Activated naive CD8-positive, alpha-beta T cell treated with anti-CD3 and anti-CD28 coated beads for 36 hours (primary cell): ENCODE data around the gene CDY2B. TPM values are rescaled to one million over a fixed set of nuclear protein-coding genes. Genes with fewer than 3 reads are reported as not detected.
"Not testable (repeated sequence)": the region's sequence is repeated elsewhere in the genome, so short reads cannot be mapped to it uniquely, and the experiment has no call there.

Experiments used
- DNase-seq: peaks from one replicate; pipeline ENCODE4 v3.0.0; 2021
- H3K27ac Mint-ChIP-seq: one replicate; pipeline ENCODE4 v1.8.0; 2022; ENCODE audit warnings: mild to moderate bottlenecking, moderate library complexity, mixed read lengths
- H3K27me3 Mint-ChIP-seq: one replicate; pipeline ENCODE4 v1.8.0; 2022; ENCODE audit warnings: mild to moderate bottlenecking, mixed read lengths
- H3K36me3 Mint-ChIP-seq: one replicate; pipeline ENCODE4 v1.8.0; 2021; ENCODE audit warnings: mild to moderate bottlenecking, mixed read lengths
- H3K4me1 Mint-ChIP-seq: one replicate; pipeline ENCODE4 v1.8.0; 2021; ENCODE audit warnings: mixed read lengths
- H3K4me3 Mint-ChIP-seq: one replicate; pipeline ENCODE4 v1.8.0; 2022; ENCODE audit warnings: mild to moderate bottlenecking, moderate library complexity, mixed read lengths
- H3K9me3 Mint-ChIP-seq: one replicate; pipeline ENCODE4 v1.8.0; 2022; ENCODE audit warnings: mixed read lengths
- total RNA-seq, 2 experiments: library from RNA; stranded (reverse); gene quantifications; one replicate each; pipeline ENCODE4 v1.2.3, GENCODE V29; 2021

CDY2B gene
- not detected for total RNA-seq

GRCh38 chrY:17880120-17880519 lies at the start of gene CDY2B:
Gene CDY2B, minus strand, starts transcription at chrY:17880220. Its CDS starts 328 bp downstream, at chrY:17879892.
- H3K27me3 Mint-ChIP-seq, H3K4me3 Mint-ChIP-seq, H3K4me1 Mint-ChIP-seq, H3K27ac Mint-ChIP-seq, DNase-seq, H3K36me3 Mint-ChIP-seq, H3K9me3 Mint-ChIP-seq: not testable (repeated sequence)

- H3K27ac Mint-ChIP-seq, DNase-seq, H3K27me3 Mint-ChIP-seq, H3K9me3 Mint-ChIP-seq, H3K4me1 Mint-ChIP-seq, H3K36me3 Mint-ChIP-seq, H3K4me3 Mint-ChIP-seq: not testable (repeated sequence)
These were observed 28.0 kb upstream of the CDY2B start for GRCh38 chrY:17908009-17908408.

- H3K27me3 Mint-ChIP-seq, H3K4me3 Mint-ChIP-seq, H3K9me3 Mint-ChIP-seq, DNase-seq, H3K4me1 Mint-ChIP-seq, H3K36me3 Mint-ChIP-seq, H3K27ac Mint-ChIP-seq: not testable (repeated sequence)
These were observed 27.3 kb upstream of the CDY2B start for GRCh38 chrY:17907351-17907750.

GRCh38 chrY:17881697-17882096 lies 1.7 kb upstream of the CDY2B start:
- H3K9me3 Mint-ChIP-seq, H3K4me3 Mint-ChIP-seq, H3K36me3 Mint-ChIP-seq, H3K27ac Mint-ChIP-seq, DNase-seq, H3K4me1 Mint-ChIP-seq, H3K27me3 Mint-ChIP-seq: not testable (repeated sequence)

GRCh38 chrY:17876767-17877166 lies 3.3 kb downstream of the CDY2B start:
- H3K36me3 Mint-ChIP-seq, H3K4me1 Mint-ChIP-seq, H3K9me3 Mint-ChIP-seq, DNase-seq, H3K27me3 Mint-ChIP-seq, H3K4me3 Mint-ChIP-seq, H3K27ac Mint-ChIP-seq: not testable (repeated sequence)

GRCh38 chrY:17875401-17875800 lies 4.6 kb downstream of the CDY2B start:
- H3K4me3 Mint-ChIP-seq, H3K27ac Mint-ChIP-seq, H3K36me3 Mint-ChIP-seq, H3K4me1 Mint-ChIP-seq, H3K27me3 Mint-ChIP-seq, H3K9me3 Mint-ChIP-seq, DNase-seq: not testable (repeated sequence)

- not testable (repeated sequence) for H3K4me3 Mint-ChIP-seq, H3K9me3 Mint-ChIP-seq, H3K4me1 Mint-ChIP-seq, DNase-seq, H3K27ac Mint-ChIP-seq, H3K36me3 Mint-ChIP-seq, H3K27me3 Mint-ChIP-seq
These were observed 8.7 kb downstream of the CDY2B start for GRCh38 chrY:17871194-17871903.

- not testable (repeated sequence) for DNase-seq, H3K9me3 Mint-ChIP-seq, H3K27me3 Mint-ChIP-seq, H3K36me3 Mint-ChIP-seq, H3K4me1 Mint-ChIP-seq, H3K27ac Mint-ChIP-seq, H3K4me3 Mint-ChIP-seq
These were observed 9.3 kb downstream of the CDY2B start for GRCh38 chrY:17870737-17871136.

GRCh38 chrY:17867850-17868249 lies 12.2 kb downstream of the CDY2B start:
- H3K4me1 Mint-ChIP-seq, H3K27me3 Mint-ChIP-seq, H3K4me3 Mint-ChIP-seq, DNase-seq, H3K9me3 Mint-ChIP-seq, H3K27ac Mint-ChIP-seq, H3K36me3 Mint-ChIP-seq: not testable (repeated sequence)

GRCh38 chrY:17860634-17861033 lies 19.4 kb downstream of the CDY2B start:
- H3K4me3 Mint-ChIP-seq, DNase-seq, H3K27me3 Mint-ChIP-seq, H3K36me3 Mint-ChIP-seq, H3K27ac Mint-ChIP-seq, H3K4me1 Mint-ChIP-seq, H3K9me3 Mint-ChIP-seq: not testable (repeated sequence)

GRCh38 chrY:17856963-17857848 lies 22.8 kb downstream of the CDY2B start:
- not testable (repeated sequence) for H3K9me3 Mint-ChIP-seq, H3K36me3 Mint-ChIP-seq, H3K27me3 Mint-ChIP-seq, H3K4me1 Mint-ChIP-seq, DNase-seq, H3K27ac Mint-ChIP-seq, H3K4me3 Mint-ChIP-seq

- H3K4me1 Mint-ChIP-seq, H3K36me3 Mint-ChIP-seq, H3K27me3 Mint-ChIP-seq, H3K27ac Mint-ChIP-seq, DNase-seq, H3K9me3 Mint-ChIP-seq, H3K4me3 Mint-ChIP-seq: not testable (repeated sequence)
These were observed 23.5 kb downstream of the CDY2B start for GRCh38 chrY:17856508-17856907.

GRCh38 chrY:17849131-17849530 lies 30.9 kb downstream of the CDY2B start:
- not testable (repeated sequence) for H3K9me3 Mint-ChIP-seq, H3K4me3 Mint-ChIP-seq, H3K27ac Mint-ChIP-seq, H3K4me1 Mint-ChIP-seq, H3K36me3 Mint-ChIP-seq, DNase-seq, H3K27me3 Mint-ChIP-seq

- H3K4me1 Mint-ChIP-seq, H3K27me3 Mint-ChIP-seq, H3K27ac Mint-ChIP-seq, H3K9me3 Mint-ChIP-seq, DNase-seq, H3K4me3 Mint-ChIP-seq, H3K36me3 Mint-ChIP-seq: not testable (repeated sequence)
These were observed 47.9 kb downstream of the CDY2B start for GRCh38 chrY:17832149-17832548.
